ENCODE measurements around the gene PRKCSH. TPM values are rescaled to one million over a fixed set of nuclear protein-coding genes. Genes with fewer than 3 reads are reported as not detected.

Gene PRKCSH
- total RNA-seq, 1 donor from 2014 or later, result 285 TPM

- ATAC-seq, result no peak
- no peak overlapping the region for H3K27ac ChIP-seq
- peaks cover 21% of the 10 kb centered on the region for H3K36me3 ChIP-seq
- H3K4me3 ChIP-seq, result no peak overlapping the region
- DNase-seq, result no peak
- H3K27me3 ChIP-seq (ENCODE audit: low read depth), result peaks cover 36% of the 10 kb centered on the region
- TF ChIP-seq CTCF (IDR thresholded peaks at IDR 0.05), result no peak
- peaks cover 31% of the 10 kb centered on the region for H3K4me1 ChIP-seq
- intact Hi-C loops (cut with DNase I), result no loop called here
- no peaks in the 10 kb centered on the region for H3K9me3 ChIP-seq
These were observed 49.9 kb downstream of the PRKCSH start for GRCh38 chr19:11485245-11485837.

- DNase-seq (no peak), ATAC-seq (no peak)
- Histone ChIP-seq H3K27ac (no peak overlapping the region), H3K36me3 (peaks cover 21% of the 10 kb centered on the region), H3K27me3 (ENCODE audit: low read depth) (peaks cover 20% of the 10 kb centered on the region), H3K4me3 (no peak overlapping the region), H3K9me3 (no peaks in the 10 kb centered on the region), H3K4me1 (peaks cover 16% of the 10 kb centered on the region)
- intact Hi-C loops (cut with DNase I), result no loop called here
- no peak for TF ChIP-seq CTCF (IDR thresholded peaks at IDR 0.05)
These were observed 51.4 kb downstream of the PRKCSH start for GRCh38 chr19:11486661-11487503.

GRCh38 chr19:11489378-11489777 lies 53.9 kb downstream of the PRKCSH start:
- H3K4me3 ChIP-seq, result no peak overlapping the region
- DNase-seq (no peak), ATAC-seq (no peak)
- H3K27ac ChIP-seq, result no peak overlapping the region
- H3K9me3 ChIP-seq, result no peaks in the 10 kb centered on the region
- intact Hi-C loops (cut with DNase I), result no loop called here
- no peaks in the 10 kb centered on the region for H3K27me3 ChIP-seq (ENCODE audit: low read depth)
- no peak for TF ChIP-seq CTCF (IDR thresholded peaks at IDR 0.05)
- peaks cover 37% of the 10 kb centered on the region for H3K36me3 ChIP-seq
- H3K4me1 ChIP-seq, result no peaks in the 10 kb centered on the region

- no peak for ATAC-seq
- DNase-seq, result no peak
- intact Hi-C loops (cut with DNase I), result no loop called here
- H3K27me3 ChIP-seq (ENCODE audit: low read depth), result no peaks in the 10 kb centered on the region
- H3K4me1 ChIP-seq, result no peaks in the 10 kb centered on the region
- TF ChIP-seq CTCF (IDR thresholded peaks at IDR 0.05), result no peak
- no peak overlapping the region for H3K4me3 ChIP-seq
- no peak overlapping the region for H3K27ac ChIP-seq
- no peaks in the 10 kb centered on the region for H3K9me3 ChIP-seq
- peaks cover 45% of the 10 kb centered on the region for H3K36me3 ChIP-seq
These were observed 59.3 kb downstream of the PRKCSH start for GRCh38 chr19:11494634-11495285.

- Histone ChIP-seq H3K9me3 (no peaks in the 10 kb centered on the region), H3K4me1 (no peaks in the 10 kb centered on the region), H3K4me3 (no peak overlapping the region), H3K27me3 (ENCODE audit: low read depth) (no peaks in the 10 kb centered on the region), H3K27ac (no peak overlapping the region), H3K36me3 (peaks cover 42% of the 10 kb centered on the region)
- ATAC-seq (no peak), DNase-seq (no peak)
- TF ChIP-seq CTCF (IDR thresholded peaks at IDR 0.05), result no peak
- intact Hi-C loops (cut with DNase I), result no loop called here
These were observed 60.0 kb downstream of the PRKCSH start for GRCh38 chr19:11495481-11495880.
